Liver (tissue), 9 donors: ENCODE results near the gene NHERF2. TPM values are rescaled to one million over a fixed set of nuclear protein-coding genes. Genes with fewer than 3 reads are reported as not detected.

Experiments
- DNase-seq: peaks from one replicate; pipeline ENCODE4 v3.0.0-alpha.2; 2017; ENCODE audit warnings: low spot score
- H3K27ac ChIP-seq, 2 donors: one replicate each; pipeline ENCODE4 v1.7.0; 2013; ENCODE audit warnings: inconsistent platforms in 2 of 2, low read length in 2 of 2, control low read depth in 1 of 2, low read depth in 1 of 2, mild to moderate bottlenecking in 1 of 2
- H3K27me3 ChIP-seq, 4 donors: one replicate each; pipeline versions ENCODE4 v1.6.1 to v1.7.0; 2013; ENCODE audit warnings: low read length in 3 of 4, inconsistent platforms in 1 of 4, mild to moderate bottlenecking in 1 of 4, moderate library complexity in 1 of 4; ENCODE audit not compliant: control insufficient read depth in 4 of 4, insufficient read depth in 4 of 4
- H3K36me3 ChIP-seq, 4 donors: one replicate each; pipeline versions ENCODE4 v1.6.1 to v1.7.0; 2013; ENCODE audit warnings: low read length in 3 of 4, mild to moderate bottlenecking in 3 of 4, low read depth in 1 of 4, moderate library complexity in 1 of 4; ENCODE audit not compliant: control insufficient read depth in 4 of 4, insufficient read depth in 3 of 4
- H3K4me1 ChIP-seq, 4 donors: one replicate each; pipeline versions ENCODE4 v1.6.1 to v1.7.0; 2013; ENCODE audit warnings: low read length in 3 of 4, mild to moderate bottlenecking in 3 of 4, moderate library complexity in 1 of 4; ENCODE audit not compliant: control insufficient read depth in 4 of 4, insufficient read depth in 4 of 4
- H3K4me3 ChIP-seq, 3 donors: one replicate each; pipeline versions ENCODE4 v1.6.1 to v1.7.0; 2013; ENCODE audit warnings: low read length in 3 of 3, control low read depth in 1 of 3, low read depth in 1 of 3, mild to moderate bottlenecking in 1 of 3
- H3K9ac ChIP-seq, 2 donors: one replicate each; pipeline ENCODE4 v1.7.0; 2013; ENCODE audit warnings: low read length in 2 of 2, mild to moderate bottlenecking in 2 of 2, moderate library complexity in 2 of 2, control low read depth in 1 of 2, low read depth in 1 of 2
- H3K9me3 ChIP-seq, 4 donors: one replicate each; pipeline versions ENCODE4 v1.6.1 to v1.7.0; 2013; ENCODE audit warnings: low read length in 3 of 4; ENCODE audit not compliant: control insufficient read depth in 4 of 4
- EGR1 ChIP-seq, 2 donors: IDR thresholded peaks; 2 replicates each; pipeline ENCODE4 v1.6.1; 2016 to 2018; ENCODE audit warnings: antibody characterized with exemption in 2 of 2, low read depth in 2 of 2
- FOXA1 ChIP-seq: IDR thresholded peaks from 2 replicates; pipeline ENCODE4 v1.6.1; 2016; ENCODE audit warnings: antibody characterized with exemption
- FOXA2 ChIP-seq: IDR thresholded peaks from 2 replicates; pipeline ENCODE4 v1.6.1; 2016; ENCODE audit warnings: antibody characterized with exemption
- GABPA ChIP-seq, 2 donors: IDR thresholded peaks in 1 of 2; conservative IDR thresholded peaks in 1 of 2; 2 replicates each; pipeline ENCODE4 v1.6.1; 2016; ENCODE audit warnings: antibody characterized with exemption in 2 of 2, mild to moderate bottlenecking in 1 of 2, moderate library complexity in 1 of 2
- HNF4G ChIP-seq: IDR thresholded peaks from 2 replicates; pipeline ENCODE4 v1.6.1; 2016; ENCODE audit warnings: antibody characterized with exemption
- JUND ChIP-seq, 2 donors: IDR thresholded peaks; 2 replicates each; pipeline ENCODE4 v1.6.1; 2016; ENCODE audit warnings: antibody characterized with exemption in 2 of 2
- NR2F2 ChIP-seq: IDR thresholded peaks from 2 replicates; pipeline ENCODE4 v1.6.1; 2016; ENCODE audit warnings: antibody characterized with exemption
- RAD21 ChIP-seq, 2 donors: IDR thresholded peaks; 2 replicates each; pipeline ENCODE4 v1.6.1; 2016; ENCODE audit warnings: antibody characterized with exemption in 2 of 2, mild to moderate bottlenecking in 2 of 2
- RXRA ChIP-seq, 2 donors: IDR thresholded peaks; 2 replicates each; pipeline ENCODE4 v1.6.1; 2017 to 2018; ENCODE audit warnings: antibody characterized with exemption in 2 of 2, mild to moderate bottlenecking in 1 of 2
- SP1 ChIP-seq: IDR thresholded peaks from 2 replicates; pipeline ENCODE4 v1.6.1; 2018; ENCODE audit warnings: antibody characterized with exemption, mild to moderate bottlenecking
- TAF1 ChIP-seq: conservative IDR thresholded peaks from 2 replicates; pipeline ENCODE4 v1.6.1; 2016; ENCODE audit warnings: antibody characterized with exemption, mild to moderate bottlenecking
- YY1 ChIP-seq: IDR thresholded peaks from 2 replicates; pipeline ENCODE4 v1.6.1; 2016; ENCODE audit warnings: antibody characterized with exemption, mild to moderate bottlenecking
- WGBS: extraction: QIAGEN DNeasy Blood & Tissue Kit; methylation state at CpG from one replicate; pipeline ENCODE4 v1.1.7; 2013; 5-methylcytosine and 5-hydroxymethylcytosine counted together
- polyA plus RNA-seq, 2 donors: library from polyadenylated mRNA; stranded (reverse) in 1 of 2; unstranded in 1 of 2; fragments of 200-250 nt in 1 of 2; fragments of >200 nt in 1 of 2; fragmentation: Nextera tagmentation in 1 of 2; extraction: Ambion mirVana in 1 of 2; gene quantifications; one replicate each; pipeline versions ENCODE4 v1.2.1 to v1.2.3, GENCODE V29; 2013 to 2015
- total RNA-seq, 2 donors: library from RNA; depleted of rRNA; stranded (reverse); fragments of >200 nt; gene quantifications; one replicate each; pipeline ENCODE4 v1.2.3, GENCODE V29; 2014
- TF ChIP-seq, protein P1 (sequence below): IDR thresholded peaks from 2 replicates; pipeline ENCODE4 v1.6.1; 2016; ENCODE audit warnings: antibody characterized with exemption
- TF ChIP-seq, protein P2 (sequence below): IDR thresholded peaks from 2 replicates; pipeline ENCODE4 v1.6.1; 2016; ENCODE audit warnings: antibody characterized with exemption
- TF ChIP-seq, protein P3 (sequence below): fragments of 150-350 bp; IDR thresholded peaks from 2 replicates; pipeline ENCODE4 v1.5.1; 2017; ENCODE audit warnings: improper control_type of control experiment, low read depth, low read length; ENCODE audit not compliant: missing input control
- TF ChIP-seq, protein P4 (sequence below): IDR thresholded peaks from 2 replicates; pipeline ENCODE4 v1.6.1; 2016; ENCODE audit warnings: antibody characterized with exemption, mild to moderate bottlenecking
- donor health status: healthy.
- donor health status: healthy.
- donor health status: healthy.
- donor health status: healthy.
- donor health status: healthy.

NHERF2 gene
- total and polyA plus RNA-seq, 4 donors = 36.6 to 205 (median 74.1) TPM

DNA sequence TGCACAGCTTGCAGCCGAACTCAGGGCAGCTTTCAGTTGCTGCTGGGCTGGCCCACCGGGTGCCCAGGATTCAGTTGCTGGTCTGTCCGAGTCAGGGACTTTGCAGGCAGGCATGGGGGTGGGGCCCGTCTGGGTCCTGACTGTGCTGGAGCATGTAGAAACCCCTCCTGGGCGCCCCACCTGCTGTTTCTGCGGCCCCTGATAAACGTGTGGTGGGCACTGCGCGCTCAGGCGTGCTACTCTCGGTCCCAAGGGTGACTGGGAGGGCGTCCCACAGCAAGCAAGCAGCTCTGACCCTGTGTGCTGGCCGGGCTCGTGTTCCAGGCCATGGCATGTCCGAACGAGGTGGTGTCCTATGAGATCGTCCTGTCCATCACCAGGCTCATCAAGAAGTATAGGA lies 33.6 kb downstream of the NHERF2 start (continued):
- TF ChIP-seq, protein P1, sequence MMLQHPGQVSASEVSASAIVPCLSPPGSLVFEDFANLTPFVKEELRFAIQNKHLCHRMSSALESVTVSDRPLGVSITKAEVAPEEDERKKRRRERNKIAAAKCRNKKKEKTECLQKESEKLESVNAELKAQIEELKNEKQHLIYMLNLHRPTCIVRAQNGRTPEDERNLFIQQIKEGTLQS = no peak
- TF ChIP-seq RXRA (IDR thresholded peaks at IDR 0.05) = no peak
- TF ChIP-seq, protein P2, sequence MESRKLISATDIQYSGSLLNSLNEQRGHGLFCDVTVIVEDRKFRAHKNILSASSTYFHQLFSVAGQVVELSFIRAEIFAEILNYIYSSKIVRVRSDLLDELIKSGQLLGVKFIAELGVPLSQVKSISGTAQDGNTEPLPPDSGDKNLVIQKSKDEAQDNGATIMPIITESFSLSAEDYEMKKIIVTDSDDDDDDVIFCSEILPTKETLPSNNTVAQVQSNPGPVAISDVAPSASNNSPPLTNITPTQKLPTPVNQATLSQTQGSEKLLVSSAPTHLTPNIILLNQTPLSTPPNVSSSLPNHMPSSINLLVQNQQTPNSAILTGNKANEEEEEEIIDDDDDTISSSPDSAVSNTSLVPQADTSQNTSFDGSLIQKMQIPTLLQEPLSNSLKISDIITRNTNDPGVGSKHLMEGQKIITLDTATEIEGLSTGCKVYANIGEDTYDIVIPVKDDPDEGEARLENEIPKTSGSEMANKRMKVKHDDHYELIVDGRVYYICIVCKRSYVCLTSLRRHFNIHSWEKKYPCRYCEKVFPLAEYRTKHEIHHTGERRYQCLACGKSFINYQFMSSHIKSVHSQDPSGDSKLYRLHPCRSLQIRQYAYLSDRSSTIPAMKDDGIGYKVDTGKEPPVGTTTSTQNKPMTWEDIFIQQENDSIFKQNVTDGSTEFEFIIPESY = no peak
- no peak for TF ChIP-seq YY1
- no peak for TF ChIP-seq EGR1 (IDR thresholded peaks at IDR 0.05; ENCODE audit: low read depth in 2 of 2)
- TF ChIP-seq HNF4G = no peak

DNA sequence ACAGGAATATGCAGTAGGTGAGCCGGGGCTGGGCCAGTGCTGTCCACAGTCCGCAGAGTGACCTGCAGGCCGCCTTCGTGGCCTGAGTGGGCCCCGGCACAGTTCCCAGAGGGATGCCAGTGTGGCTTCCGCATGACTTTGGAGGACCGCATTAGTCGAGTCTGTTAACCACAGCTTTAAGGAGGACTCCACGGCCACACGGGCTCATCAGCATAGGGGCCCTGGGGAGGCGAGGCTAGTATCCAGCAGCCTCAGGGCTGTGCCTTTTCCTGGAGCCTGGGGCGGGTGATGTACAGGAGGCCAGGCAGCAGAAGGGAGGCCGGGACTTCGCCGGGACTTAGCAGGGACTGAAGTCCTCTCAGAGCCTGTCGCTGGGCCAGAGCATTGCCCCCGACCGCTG lies 34.3 kb downstream of the NHERF2 start:
- no peak for DNase-seq
- peaks cover 9 to 57% (median 20%) of the 10 kb centered on the region in 4 donors for H3K36me3 ChIP-seq
- WGBS = 95% methylated on average over 18 of the region's 18 CpGs

DNA sequence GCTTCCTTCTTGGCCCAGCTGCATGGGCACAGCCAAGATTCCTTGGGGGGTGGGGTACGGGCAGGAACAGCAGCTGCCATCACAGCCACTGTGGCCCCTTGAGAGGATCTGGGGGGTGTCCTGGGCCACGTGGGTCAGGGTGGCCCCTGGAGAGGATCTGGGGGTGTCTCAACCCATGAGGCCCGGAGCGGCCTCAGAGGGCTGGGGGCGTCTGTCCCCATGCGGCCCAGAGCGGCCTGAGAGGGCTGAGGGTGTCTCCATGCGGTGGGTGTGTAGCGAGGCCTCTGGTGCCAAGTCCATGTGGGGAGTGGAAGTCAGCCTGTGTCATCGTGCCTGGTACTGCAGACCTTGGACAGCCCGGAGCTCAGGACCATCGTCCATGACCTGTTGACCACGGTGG lies 34.8 kb downstream of the NHERF2 start:
- WGBS = 88% methylated on average over 13 of the region's 13 CpGs
- H3K36me3 ChIP-seq = peaks cover 9 to 62% (median 22%) of the 10 kb centered on the region in 4 donors
- no peak overlapping the region for H3K9ac ChIP-seq
- H3K4me3 ChIP-seq = no peak overlapping the region
- no peak overlapping the region for H3K27ac ChIP-seq
- no peak for TF ChIP-seq GABPA (IDR thresholded peaks at IDR 0.05 in 1 of 2, conservative IDR thresholded peaks at IDR 0.05 in 1 of 2)
- no peak for TF ChIP-seq HNF4G
- no peak for TF ChIP-seq SP1
- TF ChIP-seq, protein P3, sequence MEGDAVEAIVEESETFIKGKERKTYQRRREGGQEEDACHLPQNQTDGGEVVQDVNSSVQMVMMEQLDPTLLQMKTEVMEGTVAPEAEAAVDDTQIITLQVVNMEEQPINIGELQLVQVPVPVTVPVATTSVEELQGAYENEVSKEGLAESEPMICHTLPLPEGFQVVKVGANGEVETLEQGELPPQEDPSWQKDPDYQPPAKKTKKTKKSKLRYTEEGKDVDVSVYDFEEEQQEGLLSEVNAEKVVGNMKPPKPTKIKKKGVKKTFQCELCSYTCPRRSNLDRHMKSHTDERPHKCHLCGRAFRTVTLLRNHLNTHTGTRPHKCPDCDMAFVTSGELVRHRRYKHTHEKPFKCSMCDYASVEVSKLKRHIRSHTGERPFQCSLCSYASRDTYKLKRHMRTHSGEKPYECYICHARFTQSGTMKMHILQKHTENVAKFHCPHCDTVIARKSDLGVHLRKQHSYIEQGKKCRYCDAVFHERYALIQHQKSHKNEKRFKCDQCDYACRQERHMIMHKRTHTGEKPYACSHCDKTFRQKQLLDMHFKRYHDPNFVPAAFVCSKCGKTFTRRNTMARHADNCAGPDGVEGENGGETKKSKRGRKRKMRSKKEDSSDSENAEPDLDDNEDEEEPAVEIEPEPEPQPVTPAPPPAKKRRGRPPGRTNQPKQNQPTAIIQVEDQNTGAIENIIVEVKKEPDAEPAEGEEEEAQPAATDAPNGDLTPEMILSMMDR = no peak
- no peak for TF ChIP-seq JUND (IDR thresholded peaks at IDR 0.05)
- TF ChIP-seq FOXA2 = no peak
- no peak for TF ChIP-seq NR2F2
- TF ChIP-seq TAF1 = no peak
- no peak for TF ChIP-seq RXRA (IDR thresholded peaks at IDR 0.05)
- TF ChIP-seq RAD21 (IDR thresholded peaks at IDR 0.05) = no peak
- TF ChIP-seq FOXA1 = no peak
- no peaks in the 10 kb centered on the region for H3K9me3 ChIP-seq
- no peak for DNase-seq
- peaks cover 0 to 7% (median 4%) of the 10 kb centered on the region in 4 donors for H3K4me1 ChIP-seq
- no peaks in the 10 kb centered on the region for H3K27me3 ChIP-seq

More for the DNA sequence above, 34.3 kb downstream of the NHERF2 start:
- TF ChIP-seq, protein P2 = no peak
- no peak for TF ChIP-seq NR2F2
- TF ChIP-seq TAF1 = no peak
- no peak for TF ChIP-seq SP1
- TF ChIP-seq EGR1 (IDR thresholded peaks at IDR 0.05; ENCODE audit: low read depth in 2 of 2) = no peak
- TF ChIP-seq, protein P4, sequence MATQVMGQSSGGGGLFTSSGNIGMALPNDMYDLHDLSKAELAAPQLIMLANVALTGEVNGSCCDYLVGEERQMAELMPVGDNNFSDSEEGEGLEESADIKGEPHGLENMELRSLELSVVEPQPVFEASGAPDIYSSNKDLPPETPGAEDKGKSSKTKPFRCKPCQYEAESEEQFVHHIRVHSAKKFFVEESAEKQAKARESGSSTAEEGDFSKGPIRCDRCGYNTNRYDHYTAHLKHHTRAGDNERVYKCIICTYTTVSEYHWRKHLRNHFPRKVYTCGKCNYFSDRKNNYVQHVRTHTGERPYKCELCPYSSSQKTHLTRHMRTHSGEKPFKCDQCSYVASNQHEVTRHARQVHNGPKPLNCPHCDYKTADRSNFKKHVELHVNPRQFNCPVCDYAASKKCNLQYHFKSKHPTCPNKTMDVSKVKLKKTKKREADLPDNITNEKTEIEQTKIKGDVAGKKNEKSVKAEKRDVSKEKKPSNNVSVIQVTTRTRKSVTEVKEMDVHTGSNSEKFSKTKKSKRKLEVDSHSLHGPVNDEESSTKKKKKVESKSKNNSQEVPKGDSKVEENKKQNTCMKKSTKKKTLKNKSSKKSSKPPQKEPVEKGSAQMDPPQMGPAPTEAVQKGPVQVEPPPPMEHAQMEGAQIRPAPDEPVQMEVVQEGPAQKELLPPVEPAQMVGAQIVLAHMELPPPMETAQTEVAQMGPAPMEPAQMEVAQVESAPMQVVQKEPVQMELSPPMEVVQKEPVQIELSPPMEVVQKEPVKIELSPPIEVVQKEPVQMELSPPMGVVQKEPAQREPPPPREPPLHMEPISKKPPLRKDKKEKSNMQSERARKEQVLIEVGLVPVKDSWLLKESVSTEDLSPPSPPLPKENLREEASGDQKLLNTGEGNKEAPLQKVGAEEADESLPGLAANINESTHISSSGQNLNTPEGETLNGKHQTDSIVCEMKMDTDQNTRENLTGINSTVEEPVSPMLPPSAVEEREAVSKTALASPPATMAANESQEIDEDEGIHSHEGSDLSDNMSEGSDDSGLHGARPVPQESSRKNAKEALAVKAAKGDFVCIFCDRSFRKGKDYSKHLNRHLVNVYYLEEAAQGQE = no peak
- Histone ChIP-seq H3K27ac (no peak overlapping the region), H3K4me3 (no peak overlapping the region), H3K9ac (no peak overlapping the region), H3K27me3 (no peaks in the 10 kb centered on the region), H3K4me1 (peaks cover 0 to 7% (median 4%) of the 10 kb centered on the region in 4 donors), H3K9me3 (no peaks in the 10 kb centered on the region)
